ENCODE results near the gene UCP2. TPM values are rescaled to one million over a fixed set of nuclear protein-coding genes. Genes with fewer than 3 reads are reported as not detected.
A peak's percentile ranks its signal among the peaks of the same experiment; 100 is the strongest.

Gene UCP2
- total RNA-seq, 1 donor = 243 TPM

DNA sequence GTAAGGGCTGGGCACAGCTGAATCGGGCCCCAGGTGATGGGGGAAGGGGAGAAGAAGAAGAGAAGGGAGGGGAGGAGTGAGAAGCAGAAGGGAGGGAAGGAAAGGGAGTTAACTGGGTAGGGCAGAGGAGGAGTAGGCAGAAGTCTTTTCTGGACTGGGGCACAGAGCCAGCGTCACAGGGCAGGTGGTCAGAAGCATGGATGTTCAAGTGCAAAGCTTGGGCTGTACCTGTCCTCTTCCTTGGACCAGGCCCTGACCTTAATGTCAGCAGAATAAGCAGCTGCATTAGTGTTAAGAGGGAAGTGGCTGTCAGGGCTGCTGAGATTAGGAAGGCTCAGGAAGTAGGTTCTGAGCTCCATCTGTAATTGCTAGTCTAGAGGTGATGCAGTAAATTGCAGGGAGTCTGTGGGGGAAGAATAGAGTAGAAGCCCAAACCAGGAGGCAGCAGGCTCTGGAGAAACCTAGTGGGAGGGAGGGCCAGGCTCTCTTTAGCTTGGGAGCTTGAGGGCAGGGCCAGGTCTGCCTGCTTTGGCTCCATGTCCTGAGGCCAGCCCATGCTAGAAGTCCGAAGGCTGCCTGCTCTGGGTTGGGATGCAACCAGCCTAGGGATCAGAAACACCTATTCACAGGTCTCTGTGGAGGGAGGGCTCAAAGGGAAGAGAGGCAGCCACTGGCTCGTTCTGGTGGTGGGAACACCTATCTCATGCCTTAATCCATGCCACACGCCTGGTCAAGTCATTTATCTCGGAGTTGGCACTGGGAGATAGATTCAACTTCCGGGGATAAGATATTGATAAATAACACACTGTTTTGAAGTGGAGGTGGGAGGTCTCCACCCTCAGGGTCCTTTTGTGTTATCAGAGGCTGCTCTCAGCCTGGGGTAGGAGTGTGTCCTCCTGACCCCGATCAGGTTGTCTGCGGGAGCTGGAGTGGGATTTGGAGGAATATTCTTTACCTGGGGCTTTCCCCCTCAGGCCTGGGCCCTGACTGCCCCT is 28.0 kb upstream of the UCP2 start:
- DNase-seq (ENCODE audit: low read depth in 2 of 3, low spot score in 2 of 3) = peak in 1 of 3 donors; percentile 40

DNA sequence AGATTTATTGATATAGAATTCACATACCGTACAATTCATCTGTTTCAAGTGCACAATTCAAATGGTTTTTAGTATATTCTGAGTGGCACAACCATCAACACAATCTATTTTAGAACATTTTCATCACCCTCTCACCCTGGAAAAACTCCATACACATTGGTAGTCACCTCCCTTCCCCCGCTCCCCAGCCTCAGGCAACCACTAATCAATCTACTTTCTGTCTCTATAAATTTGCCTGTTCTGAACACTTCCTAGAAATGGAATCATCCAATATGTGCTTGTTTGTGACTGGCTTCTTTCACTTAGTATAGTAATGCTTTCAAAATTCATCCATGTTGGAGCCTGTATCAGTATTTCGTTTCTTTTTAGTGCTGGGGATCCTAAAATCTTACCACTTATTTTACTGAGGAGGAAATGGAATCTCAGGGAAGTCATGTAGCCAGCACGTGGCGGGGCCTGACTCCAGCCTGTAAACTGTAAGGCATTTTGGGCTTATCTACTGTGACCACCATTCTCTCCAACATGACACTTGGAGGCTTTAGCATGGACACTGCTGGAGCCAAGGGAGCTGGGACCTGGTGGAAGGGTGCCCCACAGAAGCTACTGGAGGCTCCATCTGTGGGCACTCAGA is 27.1 kb upstream of the UCP2 start:
- DNase-seq (ENCODE audit: low read depth in 2 of 3, low spot score in 2 of 3) = no peak

DNA sequence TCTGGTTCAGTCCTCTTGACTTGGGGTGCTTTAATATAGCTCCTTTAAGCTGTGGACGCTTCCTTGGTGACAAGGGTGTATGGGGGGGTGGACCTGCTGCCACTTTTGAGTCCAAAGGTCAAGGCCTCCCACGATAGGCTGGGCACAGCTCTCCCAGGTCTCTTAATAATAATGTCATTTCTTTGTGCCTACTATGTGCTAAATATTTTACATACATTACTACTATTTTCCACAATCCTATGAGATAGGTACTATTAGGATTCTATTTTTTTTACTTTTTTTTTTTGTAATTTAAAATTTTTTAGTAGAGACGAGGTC is 26.5 kb upstream of the UCP2 start:
- no peak for DNase-seq (ENCODE audit: low read depth in 2 of 3, low spot score in 2 of 3)

DNA sequence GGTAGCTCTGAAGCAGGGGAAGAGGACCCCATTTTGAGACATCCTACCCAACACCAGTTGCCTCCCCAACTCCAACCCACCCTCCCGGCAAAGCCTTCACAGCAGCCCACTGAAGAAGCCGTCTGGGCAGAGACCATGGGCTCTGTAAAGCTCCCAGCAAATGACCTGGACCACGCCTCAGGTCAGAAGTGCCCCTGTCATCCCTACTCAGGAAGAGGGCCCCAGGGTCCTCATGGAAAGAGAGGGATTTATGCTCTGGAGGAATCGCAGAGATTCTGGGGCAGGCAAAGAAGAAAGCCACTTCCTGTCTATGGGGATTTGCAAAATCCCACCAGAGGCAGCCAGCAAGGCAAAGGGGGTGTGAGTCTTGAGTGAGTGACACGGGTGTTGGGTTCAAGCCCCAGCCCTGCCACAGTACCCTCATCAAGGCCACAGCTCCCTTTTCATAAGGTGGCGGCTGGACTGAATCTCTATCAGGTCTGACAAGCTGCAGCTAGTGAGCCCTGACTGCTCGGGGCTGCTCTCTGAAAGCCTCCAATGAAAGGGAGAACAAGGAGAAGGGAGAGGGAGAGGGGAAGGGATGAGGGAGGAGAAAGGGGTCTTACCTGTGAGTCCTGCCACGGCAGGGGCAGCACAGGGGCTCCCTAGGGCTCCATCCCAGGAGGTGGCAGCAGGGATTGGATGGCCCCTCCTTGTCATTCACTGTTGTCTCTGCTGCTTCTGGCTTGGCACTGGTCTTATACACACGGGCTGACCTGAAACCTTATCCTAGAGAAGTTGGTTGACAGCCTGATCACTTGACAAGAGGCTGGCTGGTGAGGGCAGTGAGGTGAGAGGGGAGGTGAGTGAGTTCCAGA is 26.0 kb upstream of the UCP2 start, which contains the start of gene UCP3:
UCP3 (minus strand) TSS at position 713 of the 857 bp plus-strand sequence. CDS start 2,043 bp downstream, outside the sequence.
- DNase-seq (ENCODE audit: low read depth in 2 of 3, low spot score in 2 of 3) = no peak

DNA sequence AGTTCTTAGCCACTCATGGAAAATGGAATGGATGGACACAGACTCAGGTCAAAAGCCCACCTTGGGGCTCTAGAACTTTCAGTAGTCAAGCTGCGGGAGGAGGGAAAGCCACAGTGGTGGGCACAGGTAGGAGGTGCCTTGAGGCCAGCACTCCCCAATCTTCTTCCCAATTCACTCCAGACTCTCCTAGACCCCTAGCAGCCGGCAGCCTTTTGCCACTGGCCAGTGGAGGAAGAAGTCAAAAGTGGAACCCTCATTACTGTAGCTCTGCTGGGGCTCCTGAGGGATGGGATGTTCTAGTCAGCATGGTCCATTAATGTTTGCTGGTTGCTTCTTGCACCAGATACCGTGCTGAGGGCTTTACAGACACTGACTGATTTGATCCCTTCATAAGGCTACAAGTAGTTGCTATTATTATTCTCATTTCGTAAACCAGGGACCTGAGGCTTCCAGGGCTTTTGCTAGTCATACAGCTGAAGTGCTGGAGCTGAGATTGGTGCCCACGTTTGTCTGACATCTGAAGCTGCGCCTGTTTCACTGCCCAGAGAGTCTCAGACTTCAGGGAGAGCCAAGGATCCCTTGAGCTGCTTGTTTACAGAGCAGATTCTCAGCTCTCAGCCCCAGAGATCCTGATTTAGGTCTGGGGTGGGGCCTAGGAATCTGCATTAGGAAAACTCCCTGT is 25.2 kb upstream of the UCP2 start:
- no peak for DNase-seq (ENCODE audit: low read depth in 2 of 3, low spot score in 2 of 3)

DNA sequence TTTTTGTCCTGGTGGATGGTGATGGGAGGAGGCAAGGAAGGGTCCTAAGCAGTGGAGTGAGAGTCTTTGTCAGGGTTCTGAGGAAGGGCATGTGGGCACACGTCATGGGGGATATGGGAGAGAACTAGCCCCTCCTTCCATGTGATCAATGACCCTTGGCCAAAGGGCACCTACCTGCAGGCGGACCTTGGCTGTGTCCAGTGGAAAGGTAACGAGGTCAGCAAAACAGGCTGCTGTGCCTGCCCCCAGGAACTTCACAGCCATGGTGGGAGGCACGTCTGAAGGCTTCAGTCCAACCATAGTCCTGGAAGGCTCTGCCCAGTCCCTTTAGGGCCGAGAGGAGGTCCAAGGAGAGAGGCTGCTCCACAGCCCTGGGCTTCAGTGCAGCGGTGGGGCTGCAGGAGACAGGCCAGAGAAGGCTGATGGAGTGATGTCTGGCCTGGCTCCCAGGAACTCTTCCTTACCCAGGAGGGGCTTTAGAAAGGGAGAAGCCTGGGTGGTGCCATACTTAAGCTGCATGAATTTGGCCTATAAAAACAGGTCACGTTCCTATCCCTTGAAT is 24.2 kb upstream of the UCP2 start:
- no peak for DNase-seq (ENCODE audit: low read depth in 2 of 3, low spot score in 2 of 3)

DNA sequence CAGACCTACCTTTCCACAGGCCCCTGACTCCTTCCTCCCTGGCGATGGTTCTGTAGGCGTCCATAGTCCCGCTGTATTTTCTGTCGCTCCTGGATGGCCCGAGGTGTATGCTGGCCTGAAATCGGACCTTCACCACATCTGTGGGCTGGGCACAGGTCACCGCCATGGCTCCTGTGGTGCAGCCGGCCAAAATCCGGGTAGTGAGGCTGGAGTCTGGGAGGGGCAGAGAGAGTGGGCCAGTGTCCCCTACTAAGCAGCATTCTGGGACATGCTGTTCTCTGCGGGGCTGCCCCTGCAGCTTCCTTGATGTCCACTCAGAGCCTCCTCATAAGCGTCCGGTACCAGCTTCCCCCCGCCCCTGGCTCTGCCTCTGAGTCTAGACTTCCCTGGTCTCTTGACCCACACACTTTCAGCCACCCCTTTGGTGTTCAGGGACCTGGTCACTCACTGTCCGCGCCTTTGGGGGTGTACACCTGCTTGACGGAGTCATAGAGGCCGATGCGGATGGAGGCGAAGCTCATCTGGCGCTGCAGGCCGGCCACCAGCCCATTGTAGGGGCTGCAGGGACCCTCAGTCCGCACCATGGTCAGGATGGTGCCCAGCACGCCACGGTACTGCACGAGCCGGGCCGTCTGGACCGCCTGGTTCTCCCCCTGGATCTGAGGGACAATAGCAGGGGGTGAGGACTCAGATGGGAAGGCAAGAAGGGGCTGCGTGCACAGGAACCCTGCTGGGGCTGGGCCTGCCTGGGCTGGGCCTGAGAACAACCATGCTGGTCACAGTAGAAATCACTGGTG is 23.3 kb upstream of the UCP2 start:
- no peak for DNase-seq (ENCODE audit: low read depth in 2 of 3, low spot score in 2 of 3)

DNA sequence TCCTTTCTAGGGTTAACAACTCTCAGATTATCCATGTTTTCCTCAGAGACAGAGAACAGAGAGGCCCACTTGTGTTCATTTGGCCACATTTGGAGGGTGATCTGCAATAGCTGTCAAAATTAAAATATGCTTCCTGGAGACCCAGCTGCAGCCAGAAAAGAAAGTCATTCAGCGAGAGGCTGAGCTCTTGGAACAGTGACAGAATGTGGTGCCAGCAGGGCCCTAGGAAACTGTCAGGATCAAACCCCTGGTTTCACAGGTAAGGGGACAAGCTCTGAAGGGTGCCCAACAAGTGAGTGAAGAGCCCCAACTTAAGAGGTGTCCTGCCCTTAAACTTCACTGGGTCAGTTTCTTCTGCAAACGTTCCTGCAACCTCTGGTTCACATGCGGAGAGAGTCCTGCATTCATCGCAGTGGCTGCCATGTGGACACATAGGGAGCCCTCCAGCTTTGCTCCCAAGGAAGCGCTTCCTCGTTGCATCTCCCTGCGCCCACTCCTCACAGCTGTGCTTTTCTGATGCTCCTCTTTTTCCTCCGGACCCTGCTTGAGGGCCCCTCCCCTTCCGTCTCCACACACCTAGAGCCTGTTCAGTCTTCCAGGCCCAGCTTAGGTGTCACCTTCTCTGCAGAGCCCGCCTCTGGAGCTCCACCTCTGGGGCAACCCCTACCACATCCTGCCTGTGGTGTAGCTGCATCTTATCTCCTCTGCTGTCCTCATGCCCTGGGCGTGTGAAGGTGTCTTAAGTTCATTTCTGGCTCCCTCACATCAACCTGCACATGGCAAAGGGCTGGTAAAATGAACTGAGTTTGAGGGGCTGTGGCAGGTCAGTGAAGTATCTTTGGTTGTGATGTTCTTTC is 22.3 kb upstream of the UCP2 start:
- peak in 2 of 3 donors; percentile 57 to 69 for DNase-seq (ENCODE audit: low read depth in 2 of 3, low spot score in 2 of 3)

DNA sequence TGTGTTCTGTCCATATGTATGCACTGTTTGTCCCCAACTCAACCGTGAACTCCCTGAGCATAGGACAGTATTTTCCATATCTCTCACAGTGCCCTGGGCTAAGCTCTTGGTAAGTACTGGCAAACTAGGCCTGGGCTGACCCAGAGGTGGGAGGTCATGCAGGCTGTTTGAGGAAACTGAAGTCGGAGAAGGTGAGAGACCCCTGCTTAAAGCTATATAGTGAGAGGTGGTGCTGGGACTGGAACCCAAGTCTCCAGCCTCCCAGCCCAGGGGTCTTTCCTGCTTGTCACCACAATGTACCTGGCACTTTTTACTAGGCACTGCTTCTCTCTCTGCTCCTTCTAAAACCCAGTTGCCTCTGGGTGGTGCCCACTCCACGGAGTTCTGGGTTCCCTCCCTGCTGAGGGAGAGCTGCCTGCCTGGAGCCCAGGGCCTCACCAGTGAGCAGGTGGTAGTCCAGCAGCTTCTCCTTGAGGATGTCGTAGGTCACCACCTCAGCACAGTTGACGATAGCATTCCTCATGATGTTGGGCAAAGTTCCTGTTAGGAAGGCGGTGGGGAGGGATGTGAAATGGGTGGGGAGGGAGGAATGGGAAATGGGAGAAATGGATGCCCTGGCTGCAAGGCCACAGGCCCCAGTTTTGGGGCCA is 21.5 kb upstream of the UCP2 start:
- DNase-seq (ENCODE audit: low read depth in 2 of 3, low spot score in 2 of 3) = no peak

DNA sequence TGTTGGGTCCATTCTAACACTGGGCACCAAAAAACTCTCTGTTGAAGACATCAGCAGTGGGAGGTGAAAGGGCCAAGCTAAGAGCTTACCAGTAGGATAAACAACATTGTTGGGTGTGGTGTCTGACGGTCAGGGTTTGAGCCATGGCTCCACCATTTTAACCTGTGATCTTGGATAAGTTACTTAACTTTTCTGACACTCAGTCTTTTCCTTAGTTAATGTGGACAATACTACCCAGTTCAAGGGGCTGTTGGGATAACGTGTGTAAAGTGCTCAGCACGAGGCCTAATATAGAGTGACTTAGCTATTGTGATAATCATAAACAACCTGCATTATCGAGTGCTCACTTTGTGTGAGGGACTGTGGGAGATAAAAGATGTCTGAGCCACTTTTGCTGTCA is 20.2 kb upstream of the UCP2 start:
- no peak for DNase-seq (ENCODE audit: low read depth in 2 of 3, low spot score in 2 of 3)

DNA sequence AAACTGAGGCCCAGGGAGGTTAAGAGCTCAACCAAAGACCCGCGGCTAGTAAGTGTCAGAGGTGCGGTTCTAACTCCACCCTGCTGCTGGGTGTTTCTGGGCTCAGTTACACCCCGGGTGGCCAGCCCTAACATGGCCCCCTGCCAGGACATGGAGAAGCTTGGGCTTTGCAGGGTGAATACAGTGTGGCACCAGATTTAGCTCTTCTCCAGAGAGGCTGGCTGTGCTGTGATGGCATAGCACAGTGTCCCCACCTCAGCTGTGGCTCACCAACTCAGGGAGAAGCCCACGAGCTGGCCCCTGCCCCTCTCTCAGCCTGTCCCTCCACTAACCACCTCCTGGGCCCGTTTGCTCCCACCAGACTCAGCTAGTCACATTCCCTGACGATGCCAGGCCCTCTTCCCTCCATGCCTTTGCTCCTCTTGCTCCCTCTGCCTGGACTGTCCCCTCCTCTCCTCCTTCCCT is 19.2 kb upstream of the UCP2 start:
- DNase-seq (ENCODE audit: low read depth in 2 of 3, low spot score in 2 of 3) = no peak

DNA sequence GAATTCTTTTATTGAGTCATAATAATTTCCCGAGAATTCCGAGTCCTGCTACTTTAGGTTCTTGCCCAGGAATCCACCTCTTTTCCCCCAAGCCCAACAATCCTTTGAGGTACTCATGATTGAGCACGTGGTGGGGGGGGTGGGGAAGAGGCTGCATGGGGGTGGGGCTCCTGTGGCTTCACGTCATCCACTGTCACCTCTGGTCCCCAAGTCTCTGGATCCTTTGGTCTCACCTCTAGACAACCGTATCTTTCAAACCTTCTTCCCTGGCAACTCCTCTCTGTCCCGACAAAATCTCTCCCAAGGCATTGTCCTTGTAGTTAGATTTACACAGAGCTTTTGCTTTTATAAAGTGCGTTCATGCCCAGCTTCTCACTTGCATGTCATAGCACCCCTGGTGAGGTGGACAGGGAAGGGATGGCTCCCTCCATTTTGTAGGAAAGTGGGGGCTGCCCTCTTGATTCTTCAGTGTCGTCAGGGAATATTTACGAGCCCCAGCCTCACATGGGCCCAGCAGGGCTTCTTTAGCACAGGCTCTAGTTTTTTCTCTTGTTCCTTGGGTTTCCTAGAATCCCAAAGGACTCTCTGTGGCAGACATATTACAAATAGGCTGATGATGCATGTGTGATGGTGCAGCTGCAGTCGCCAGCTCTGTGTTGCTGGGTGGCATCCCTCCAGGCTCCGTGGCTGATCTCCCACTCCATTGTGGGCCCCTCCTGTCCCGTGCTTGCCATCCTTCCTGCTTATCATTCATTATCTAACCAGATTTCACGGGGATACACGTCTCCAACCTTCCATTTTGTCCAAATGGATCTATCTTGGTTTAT is 17.9 kb upstream of the UCP2 start:
- DNase-seq (ENCODE audit: low read depth in 2 of 3, low spot score in 2 of 3) = no peak

DNA sequence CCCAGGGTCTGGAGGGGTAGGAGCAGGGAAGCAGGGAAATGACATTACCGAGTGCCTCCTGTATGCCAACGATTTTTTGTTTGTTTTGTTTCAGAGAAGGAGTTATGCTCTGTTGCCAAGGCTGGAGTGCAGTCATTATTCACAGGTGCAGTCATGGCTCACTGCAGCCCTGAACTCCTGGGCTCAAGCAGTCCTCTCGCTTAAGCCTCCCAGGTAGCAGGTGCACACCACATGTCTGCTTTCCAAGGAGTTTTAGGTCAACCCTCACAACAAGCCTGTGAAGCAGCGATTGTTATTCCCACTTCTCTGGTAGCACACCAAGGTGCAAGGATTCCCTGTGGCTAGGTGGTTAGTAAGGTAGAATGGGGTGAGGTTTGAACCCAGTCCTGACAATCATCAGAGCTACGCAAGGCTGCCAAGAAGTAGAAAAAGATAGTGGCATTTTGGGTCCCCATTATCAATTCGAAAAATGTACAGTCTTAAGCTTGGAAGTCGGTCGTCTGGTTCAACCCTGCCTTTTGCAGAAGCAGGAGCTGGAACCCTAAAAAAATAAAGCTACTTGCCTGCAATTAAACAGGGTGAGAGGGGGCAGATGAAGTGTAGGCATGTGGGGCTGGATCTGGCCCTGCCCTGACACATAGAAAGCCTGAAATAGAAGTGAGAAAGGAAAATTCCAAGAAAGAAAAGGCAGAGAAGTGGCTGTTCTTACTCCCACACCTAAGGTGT is 17.1 kb upstream of the UCP2 start:
- DNase-seq (ENCODE audit: low read depth in 2 of 3, low spot score in 2 of 3) = no peak

DNA sequence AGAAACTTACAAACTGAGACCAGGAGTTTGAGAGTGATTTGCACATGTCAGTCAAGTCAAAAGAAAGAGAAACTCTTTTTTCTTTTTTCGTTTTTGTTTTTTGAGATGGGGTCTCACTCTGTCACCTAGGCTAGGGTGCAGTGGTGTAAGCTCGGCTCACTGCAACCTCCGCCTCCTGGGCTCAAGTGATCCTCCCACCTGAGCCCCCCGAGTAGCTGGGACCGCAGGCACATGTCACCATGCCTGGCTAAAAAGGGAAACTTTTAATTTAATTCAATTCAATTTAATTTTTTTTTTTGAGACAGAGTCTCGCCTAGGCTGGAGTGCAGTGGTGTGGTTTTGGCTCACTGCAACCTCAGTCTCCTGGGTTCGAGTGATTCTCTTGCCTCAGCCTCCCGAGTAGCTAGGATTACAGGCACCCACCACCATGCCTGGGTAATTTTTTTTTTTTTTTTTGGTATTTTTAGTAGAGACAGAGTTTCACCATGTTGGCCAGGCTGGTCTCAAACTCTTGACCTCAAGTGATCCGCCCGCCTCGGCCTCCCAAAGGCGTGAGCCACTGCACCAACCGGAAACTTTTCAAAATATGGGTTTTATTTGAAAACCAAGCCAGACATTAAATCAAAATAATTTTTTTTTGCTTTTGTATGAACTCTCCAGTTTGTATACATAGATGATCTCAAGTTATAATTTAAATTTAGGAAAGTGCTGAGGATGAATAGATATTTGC is 16.4 kb upstream of the UCP2 start:
- no peak for DNase-seq (ENCODE audit: low read depth in 2 of 3, low spot score in 2 of 3)

DNA sequence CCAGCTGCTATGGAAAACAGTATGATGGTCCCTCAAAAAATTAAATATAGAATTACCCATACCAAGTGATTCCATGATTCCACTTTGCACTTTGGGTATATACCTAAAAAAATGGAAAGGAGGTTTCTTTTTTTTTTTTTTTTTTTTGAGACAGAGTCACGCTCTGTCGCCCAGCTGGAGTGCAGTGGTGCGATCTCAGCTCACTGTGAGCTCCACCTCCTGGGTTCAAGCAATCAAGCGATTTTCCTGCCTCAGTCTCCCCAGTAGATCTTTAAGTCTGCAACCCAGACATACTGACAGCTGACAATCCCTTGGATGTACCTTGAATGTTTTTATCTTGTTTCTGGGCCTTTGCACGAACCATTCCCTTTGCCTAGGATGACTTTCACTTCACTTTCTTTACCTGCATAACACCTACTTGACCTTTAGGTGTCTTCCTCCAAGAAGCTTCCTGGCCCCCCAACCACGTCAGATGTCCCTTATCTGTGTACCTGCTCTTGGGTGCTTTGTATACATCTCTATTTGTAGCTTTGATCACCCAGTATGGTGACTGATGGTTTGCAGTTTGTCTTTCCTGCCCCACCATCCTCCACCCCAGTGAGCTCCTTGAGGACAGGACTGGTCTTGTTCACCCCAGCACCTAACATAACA is 14.6 kb upstream of the UCP2 start:
- no peak for DNase-seq (ENCODE audit: low read depth in 2 of 3, low spot score in 2 of 3)

All from hematopoietic multipotent progenitor cell (in vitro differentiated cells).